Measurements from ENCODE around the gene BCL2L1. TPM values are rescaled to one million over a fixed set of nuclear protein-coding genes. Genes with fewer than 3 reads are reported as not detected.

BCL2L1 gene
- total RNA-seq, 2 experiments from 2014 or later, result 64.2 to 88.8 TPM

DNA sequence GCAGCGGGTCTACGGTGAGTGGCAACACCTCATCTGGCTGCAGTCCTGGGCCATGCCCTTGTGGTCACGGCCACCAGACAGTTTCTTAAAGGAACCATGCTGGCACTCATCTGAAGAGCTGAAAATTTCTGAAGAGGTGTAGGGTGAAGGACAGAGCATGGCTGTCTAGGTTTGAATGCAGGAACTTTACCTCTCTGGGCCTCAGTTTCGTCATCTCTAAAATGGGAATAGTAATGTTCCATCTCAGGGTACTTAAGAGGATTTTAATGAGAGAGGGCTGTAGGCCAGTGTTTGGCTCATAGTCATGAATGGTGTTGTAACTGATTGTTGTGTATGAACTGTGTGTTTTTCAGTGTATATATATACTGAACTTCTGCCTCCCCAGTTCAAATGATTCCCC, 79.1 kb downstream of the BCL2L1 start:
- BruUV-seq (replicated peaks), result no TSS peak
- TF ChIP-seq, protein P1, sequence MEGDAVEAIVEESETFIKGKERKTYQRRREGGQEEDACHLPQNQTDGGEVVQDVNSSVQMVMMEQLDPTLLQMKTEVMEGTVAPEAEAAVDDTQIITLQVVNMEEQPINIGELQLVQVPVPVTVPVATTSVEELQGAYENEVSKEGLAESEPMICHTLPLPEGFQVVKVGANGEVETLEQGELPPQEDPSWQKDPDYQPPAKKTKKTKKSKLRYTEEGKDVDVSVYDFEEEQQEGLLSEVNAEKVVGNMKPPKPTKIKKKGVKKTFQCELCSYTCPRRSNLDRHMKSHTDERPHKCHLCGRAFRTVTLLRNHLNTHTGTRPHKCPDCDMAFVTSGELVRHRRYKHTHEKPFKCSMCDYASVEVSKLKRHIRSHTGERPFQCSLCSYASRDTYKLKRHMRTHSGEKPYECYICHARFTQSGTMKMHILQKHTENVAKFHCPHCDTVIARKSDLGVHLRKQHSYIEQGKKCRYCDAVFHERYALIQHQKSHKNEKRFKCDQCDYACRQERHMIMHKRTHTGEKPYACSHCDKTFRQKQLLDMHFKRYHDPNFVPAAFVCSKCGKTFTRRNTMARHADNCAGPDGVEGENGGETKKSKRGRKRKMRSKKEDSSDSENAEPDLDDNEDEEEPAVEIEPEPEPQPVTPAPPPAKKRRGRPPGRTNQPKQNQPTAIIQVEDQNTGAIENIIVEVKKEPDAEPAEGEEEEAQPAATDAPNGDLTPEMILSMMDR (conservative IDR thresholded peaks at IDR 0.05; ENCODE audit: low read length), result no peak
- TF ChIP-seq EZH2phosphoT487 (IDR thresholded peaks at IDR 0.05; ENCODE audit: borderline replicate concordance, low read depth, low read length), result no peak
- intact Hi-C loops (cut with micrococcal nuclease; ENCODE audit: unreplicated experiment), result no loop called here

DNA sequence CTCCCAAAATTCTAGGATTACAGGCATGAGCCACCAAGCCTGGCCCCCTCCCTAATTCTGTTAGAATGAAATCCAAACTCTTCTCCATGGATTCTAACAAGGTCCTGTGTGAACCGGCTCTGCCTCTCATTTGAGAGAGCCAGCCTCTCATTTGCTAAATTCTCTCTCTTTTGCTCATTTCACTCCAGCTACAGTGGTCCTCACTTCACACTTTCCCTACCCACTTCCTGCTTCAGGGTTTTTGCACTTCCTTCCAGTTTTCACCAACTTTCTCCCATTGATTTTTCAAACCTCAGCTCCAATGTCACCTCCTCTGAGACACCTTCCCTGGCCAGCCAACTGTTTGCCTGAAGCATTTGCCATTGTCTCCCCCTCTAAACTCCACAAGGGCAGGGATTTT, 79.8 kb downstream of the BCL2L1 start:
- H3K79me2 ChIP-seq (ENCODE audit: insufficient read depth, low read depth, low read length), result no peaks in the 10 kb centered on the region
- DNase-seq (ENCODE audit: low spot score), result no peak
- TF ChIP-seq, protein P1 (conservative IDR thresholded peaks at IDR 0.05; ENCODE audit: low read length), result no peak
- TF ChIP-seq EZH2phosphoT487 (IDR thresholded peaks at IDR 0.05; ENCODE audit: borderline replicate concordance, low read depth, low read length), result no peak
- ChIA-PET POLR2A (interaction anchor here (1.1 kb wide), 1 partner anchor 19 kb away, joined by 3 read pairs; no protein-coding TSS in a partner anchor), CTCF (ENCODE audit: unreplicated experiment) (interaction anchor here (1.2 kb wide), 1 partner anchor 81 kb away, joined by 4 read pairs; no protein-coding TSS in a partner anchor)
- H3K36me3 ChIP-seq (ENCODE audit: insufficient read depth, low read length), result no peaks in the 10 kb centered on the region
- peaks cover 5% of the 10 kb centered on the region for H3K4me1 ChIP-seq (ENCODE audit: insufficient read depth, low read length, poor library complexity, severe bottlenecking)
- H3K27ac ChIP-seq (ENCODE audit: low read depth, low read length, poor library complexity, severe bottlenecking), result no peak overlapping the region
- H3K9me2 ChIP-seq (ENCODE audit: insufficient read depth, low read length), result no peaks in the 10 kb centered on the region
- H2AFZ ChIP-seq (ENCODE audit: low read length), result no peak overlapping the region
- H3K4me2 ChIP-seq (ENCODE audit: low read length), result no peak overlapping the region
- H3K4me3 ChIP-seq (ENCODE audit: low read depth, low read length, poor library complexity, severe bottlenecking), result no peak overlapping the region
- H4K20me1 ChIP-seq (ENCODE audit: insufficient read depth, low read length), result no peaks in the 10 kb centered on the region
- intact Hi-C loops (cut with micrococcal nuclease; ENCODE audit: unreplicated experiment), result no loop called here
- H3K9me3 ChIP-seq (ENCODE audit: low read length), result no peaks in the 10 kb centered on the region
- no TSS peak for BruUV-seq (replicated peaks)

More for the DNA sequence above, 79.1 kb downstream of the BCL2L1 start:
- H3K4me2 ChIP-seq (ENCODE audit: low read length), result no peak overlapping the region
- no peak overlapping the region for H3K27ac ChIP-seq (ENCODE audit: low read depth, low read length, poor library complexity, severe bottlenecking)
- ChIA-PET CTCF (ENCODE audit: unreplicated experiment) (interaction anchor here (1.2 kb wide), 1 partner anchor 80 kb away, joined by 4 read pairs; no protein-coding TSS in a partner anchor), POLR2A (interaction anchor here (1.1 kb wide), 1 partner anchor 18 kb away, joined by 3 read pairs; no protein-coding TSS in a partner anchor)
- no peak overlapping the region for H2AFZ ChIP-seq (ENCODE audit: low read length)
- peaks cover 5% of the 10 kb centered on the region for H3K4me1 ChIP-seq (ENCODE audit: insufficient read depth, low read length, poor library complexity, severe bottlenecking)
- no peak overlapping the region for H3K4me3 ChIP-seq (ENCODE audit: low read depth, low read length, poor library complexity, severe bottlenecking)
- no peaks in the 10 kb centered on the region for H3K9me2 ChIP-seq (ENCODE audit: insufficient read depth, low read length)
- H3K9me3 ChIP-seq (ENCODE audit: low read length), result no peaks in the 10 kb centered on the region
- H3K36me3 ChIP-seq (ENCODE audit: insufficient read depth, low read length), result no peaks in the 10 kb centered on the region
- no peak for DNase-seq (ENCODE audit: low spot score)
- no peaks in the 10 kb centered on the region for H3K79me2 ChIP-seq (ENCODE audit: insufficient read depth, low read depth, low read length)
- H4K20me1 ChIP-seq (ENCODE audit: insufficient read depth, low read length), result no peaks in the 10 kb centered on the region

DNA sequence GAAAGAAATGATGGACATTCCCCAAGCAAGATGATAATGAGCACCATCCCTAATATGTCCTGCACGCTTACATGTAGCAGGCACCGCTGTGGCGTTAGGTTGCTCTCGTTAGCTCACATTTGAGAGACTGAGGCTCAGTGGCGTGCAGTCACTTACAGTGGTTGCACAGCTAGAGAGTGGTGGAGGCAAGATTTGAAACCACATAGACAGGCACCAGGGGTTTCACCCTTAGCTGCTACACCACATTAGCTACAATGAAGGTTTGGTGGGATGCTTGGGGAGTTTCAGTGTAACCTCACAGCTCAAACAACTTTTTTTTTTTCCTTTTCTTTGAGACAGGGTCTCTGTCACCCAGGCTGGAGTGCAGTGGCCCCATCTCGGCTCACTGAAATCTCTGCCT, 81.3 kb downstream of the BCL2L1 start:
- CTCF ChIA-PET (ENCODE audit: unreplicated experiment), result no interaction called here
- DNase-seq (ENCODE audit: low spot score), result no peak
- intact Hi-C loops (cut with micrococcal nuclease; ENCODE audit: unreplicated experiment), result no loop called here

More for the DNA sequence above, 81.3 kb downstream of the BCL2L1 start:
- Histone ChIP-seq H2AFZ (ENCODE audit: low read length) (no peak overlapping the region), H3K9me3 (ENCODE audit: low read length) (no peaks in the 10 kb centered on the region), H3K36me3 (ENCODE audit: insufficient read depth, low read length) (no peaks in the 10 kb centered on the region), H3K4me2 (ENCODE audit: low read length) (no peak overlapping the region), H3K9me2 (ENCODE audit: insufficient read depth, low read length) (no peaks in the 10 kb centered on the region), H3K27ac (ENCODE audit: low read depth, low read length, poor library complexity, severe bottlenecking) (no peak overlapping the region), H4K20me1 (ENCODE audit: insufficient read depth, low read length) (no peaks in the 10 kb centered on the region), H3K4me1 (ENCODE audit: insufficient read depth, low read length, poor library complexity, severe bottlenecking) (peaks cover 5% of the 10 kb centered on the region), H3K79me2 (ENCODE audit: insufficient read depth, low read depth, low read length) (no peaks in the 10 kb centered on the region), H3K4me3 (ENCODE audit: low read depth, low read length, poor library complexity, severe bottlenecking) (no peak overlapping the region)
- POLR2A ChIA-PET, result interaction anchor here (0.8 to 1.5 kb wide), 3 partner anchors 10 to 87 kb away, joined by 3 read pairs; no protein-coding TSS in a partner anchor
- no TSS peak for BruUV-seq (replicated peaks)
- TF ChIP-seq EZH2phosphoT487 (IDR thresholded peaks at IDR 0.05; ENCODE audit: borderline replicate concordance, low read depth, low read length), result no peak
- TF ChIP-seq, protein P1 (conservative IDR thresholded peaks at IDR 0.05; ENCODE audit: low read length), result no peak

All from OCI-LY7 (cell line).